ENCODE measurements around the gene TRIM64C.
"Not testable (repeated sequence)": the region's sequence is repeated elsewhere in the genome, so short reads cannot be mapped to it uniquely, and the experiment has no call there.

The TRIM64C gene

GRCh38 chr11:49059012-49059411, at the start of gene TRIM64C:
TRIM64C (minus strand) TSS chr11:49059112; CDS start chr11:49059112, 0 bp downstream.
- not testable (repeated sequence) for DNase-seq

GRCh38 chr11:49102356-49102755, 43.4 kb upstream of the TRIM64C start:
- DNase-seq = not testable (repeated sequence)

GRCh38 chr11:49069897-49070296, 11.0 kb upstream of the TRIM64C start:
- DNase-seq = not testable (repeated sequence)

- not testable (repeated sequence) for DNase-seq
Observed at GRCh38 chr11:49049821-49050220, 9.1 kb downstream of the TRIM64C start.

- DNase-seq = not testable (repeated sequence)
Observed at GRCh38 chr11:49048229-49048628, 10.7 kb downstream of the TRIM64C start.

GRCh38 chr11:49028523-49028922, 30.4 kb downstream of the TRIM64C start, which contains the start of gene TRIM49B:
TRIM49B (plus strand) TSS chr11:49028823; CDS start chr11:49031600, 2,777 bp downstream.
- DNase-seq = not testable (repeated sequence)
